Activated CD8-positive, alpha-beta memory T cell treated with anti-CD3 and anti-CD28 coated beads, Interleukin-2, amount 50 U/mL, for 48 hours (primary cell): ENCODE results near the gene SLC2A1.

ENCODE experiments used
- DNase-seq: peaks from one replicate; pipeline ENCODE4 v3.0.0-alpha.2; 2020

Gene SLC2A1

GRCh38 chr1:42958488-42959319 lies at the start of gene SLC2A1:
Gene SLC2A1 (minus strand): TSS chr1:42958868. CDS start chr1:42958651, 217 bp downstream.
- peak; percentile 96 for DNase-seq

GRCh38 chr1:43007377-43008114 lies 48.9 kb upstream of the SLC2A1 start:
- no peak for DNase-seq

- DNase-seq = no peak
These were observed 47.0 kb upstream of the SLC2A1 start for GRCh38 chr1:43005460-43006361.

GRCh38 chr1:43004587-43005459 lies 46.2 kb upstream of the SLC2A1 start:
- no peak for DNase-seq

- DNase-seq = no peak
These were observed 44.1 kb upstream of the SLC2A1 start for GRCh38 chr1:43002766-43003165.

- no peak for DNase-seq
These were observed 43.4 kb upstream of the SLC2A1 start for GRCh38 chr1:43002116-43002515.

- no peak for DNase-seq
These were observed 42.8 kb upstream of the SLC2A1 start for GRCh38 chr1:43001434-43001833.

GRCh38 chr1:43000271-43000670 lies 41.6 kb upstream of the SLC2A1 start:
- no peak for DNase-seq

- DNase-seq = no peak
These were observed 40.6 kb upstream of the SLC2A1 start for GRCh38 chr1:42999308-42999707.

- no peak for DNase-seq
These were observed 39.7 kb upstream of the SLC2A1 start for GRCh38 chr1:42998386-42998785.

- no peak for DNase-seq
These were observed 37.8 kb upstream of the SLC2A1 start for GRCh38 chr1:42996384-42996970.

GRCh38 chr1:42993502-42994136 lies 35.0 kb upstream of the SLC2A1 start:
- no peak for DNase-seq

- DNase-seq = no peak
These were observed 33.4 kb upstream of the SLC2A1 start for GRCh38 chr1:42992054-42992571.

- DNase-seq = no peak
These were observed 32.2 kb upstream of the SLC2A1 start for GRCh38 chr1:42990757-42991346.

GRCh38 chr1:42983693-42984092 lies 25.0 kb upstream of the SLC2A1 start:
- DNase-seq = no peak

- DNase-seq = no peak
These were observed 24.6 kb upstream of the SLC2A1 start for GRCh38 chr1:42983253-42983652.

- DNase-seq = no peak
These were observed 24.0 kb upstream of the SLC2A1 start for GRCh38 chr1:42982641-42983040.

- no peak for DNase-seq
These were observed 23.2 kb upstream of the SLC2A1 start for GRCh38 chr1:42981871-42982270.

GRCh38 chr1:42981255-42981805 lies 22.7 kb upstream of the SLC2A1 start:
- DNase-seq = no peak
